Neural cell (in vitro differentiated cells): ENCODE measurements around the gene PJA1. TPM values are rescaled to one million over a fixed set of nuclear protein-coding genes. Genes with fewer than 3 reads are reported as not detected.

Source experiments
- H2AFZ ChIP-seq: fragments of 200-600, 300-800 bp; sonication (generic), shearing (Covaris generic); 2 replicates; pipeline ENCODE4 v1.6.0; 2014; ENCODE audit warnings: low read depth, mild to moderate bottlenecking, antibody characterized with exemption, low read length, moderate library complexity
- H3F3A ChIP-seq: fragments of 200-600 bp; shearing (Covaris generic); 2 replicates; pipeline ENCODE4 v1.6.1; 2016; ENCODE audit warnings: mild to moderate bottlenecking, moderate library complexity, mixed read lengths, antibody characterized with exemption, low read length; ENCODE audit not compliant: insufficient read depth, poor library complexity, severe bottlenecking
- H3K27ac ChIP-seq: fragments of 200-600, 300-800 bp; sonication (generic), shearing (Covaris generic); 2 replicates; pipeline ENCODE4 v1.5.1; 2014; ENCODE audit warnings: mild to moderate bottlenecking, low read length, moderate library complexity
- H3K27me3 ChIP-seq: fragments of 300-800, 200-600 bp; sonication (generic), shearing (Covaris generic); 2 replicates; pipeline ENCODE4 v1.6.0; 2014; ENCODE audit warnings: mild to moderate bottlenecking, low read depth, low read length, moderate library complexity; ENCODE audit not compliant: insufficient read depth
- H3K36me3 ChIP-seq: fragments of 300-800, 200-600 bp; sonication (generic), shearing (Covaris generic); 2 replicates; pipeline ENCODE4 v1.5.1; 2014; ENCODE audit warnings: mild to moderate bottlenecking, antibody characterized with exemption, low read length, moderate library complexity; ENCODE audit not compliant: insufficient read depth
- H3K4me2 ChIP-seq: fragments of 300-800, 200-600 bp; sonication (generic), shearing (Covaris generic); 2 replicates; pipeline ENCODE4 v1.6.0; 2014; ENCODE audit warnings: mild to moderate bottlenecking, low read length
- H3K4me3 ChIP-seq: fragments of 300-800, 200-600 bp; sonication (generic), shearing (Covaris generic); 2 replicates; pipeline ENCODE4 v1.5.1; 2014; ENCODE audit warnings: mild to moderate bottlenecking, low read length, moderate library complexity
- H3K79me2 ChIP-seq: fragments of 200-600 bp; shearing (Covaris generic); replicated peaks from 2 replicates; pipeline ENCODE4 v1.6.0; 2014; ENCODE audit warnings: mild to moderate bottlenecking, low read length, moderate library complexity; ENCODE audit not compliant: insufficient read depth
- H3K9ac ChIP-seq: fragments of 300-800, 200-600 bp; sonication (generic), shearing (Covaris generic); 2 replicates; pipeline ENCODE4 v1.6.1; 2016; ENCODE audit warnings: mild to moderate bottlenecking, low read length, mixed read lengths
- H3K9me2 ChIP-seq: fragments of 200-600 bp; shearing (Covaris generic); 2 replicates; pipeline ENCODE4 v1.6.1; 2016; ENCODE audit warnings: mild to moderate bottlenecking, low read length, mixed read lengths; ENCODE audit not compliant: insufficient read depth
- H3K9me3 ChIP-seq: fragments of 200-600, 300-800 bp; sonication (generic), shearing (Covaris generic); 2 replicates; pipeline ENCODE4 v1.6.1; 2016; ENCODE audit warnings: mild to moderate bottlenecking, mixed run types, low read length, moderate library complexity, mixed read lengths
- H4K20me1 ChIP-seq: fragments of 200-600 bp; shearing (Covaris generic); 2 replicates; pipeline ENCODE4 v1.6.1; 2016; ENCODE audit warnings: mild to moderate bottlenecking, mixed run types; ENCODE audit not compliant: insufficient read depth
- MXI1 ChIP-seq: fragments of 450-650 bp; conservative IDR thresholded peaks from 2 replicates; pipeline ENCODE4 v1.6.1; 2014; ENCODE audit warnings: antibody characterized with exemption, mild to moderate bottlenecking; ENCODE audit not compliant: poor library complexity, severe bottlenecking
- POLR2AphosphoS5 ChIP-seq: IDR thresholded peaks from 2 replicates; pipeline ENCODE4 v1.6.1; 2012
- SMC3 ChIP-seq: fragments of 450-650 bp; conservative IDR thresholded peaks from 2 replicates; pipeline ENCODE4 v1.6.1; 2014; ENCODE audit warnings: antibody characterized with exemption, mild to moderate bottlenecking, moderate library complexity; ENCODE audit not compliant: poor library complexity
- TAF1 ChIP-seq: IDR thresholded peaks from 2 replicates; pipeline ENCODE4 v1.6.1; 2012; ENCODE audit warnings: low read depth
- polyA plus RNA-seq: library from polyadenylated mRNA; depleted of rRNA; stranded (reverse); fragments of >200 nt; gene quantifications from 2 replicates; pipeline ENCODE4 v1.2.3, GENCODE V29; 2014
- TF ChIP-seq, protein P1 (sequence below): IDR thresholded peaks from 2 replicates; pipeline ENCODE4 v1.6.1; 2012; ENCODE audit warnings: borderline replicate concordance
- TF ChIP-seq, protein P2 (sequence below): fragments of 450-650 bp; IDR thresholded peaks from 2 replicates; pipeline ENCODE4 v1.5.1; 2014; ENCODE audit warnings: antibody characterized with exemption, mild to moderate bottlenecking, moderate library complexity; ENCODE audit not compliant: poor library complexity, severe bottlenecking

Gene PJA1
- polyA plus RNA-seq, 1 donor from 2014 or later: 214 TPM

DNA sequence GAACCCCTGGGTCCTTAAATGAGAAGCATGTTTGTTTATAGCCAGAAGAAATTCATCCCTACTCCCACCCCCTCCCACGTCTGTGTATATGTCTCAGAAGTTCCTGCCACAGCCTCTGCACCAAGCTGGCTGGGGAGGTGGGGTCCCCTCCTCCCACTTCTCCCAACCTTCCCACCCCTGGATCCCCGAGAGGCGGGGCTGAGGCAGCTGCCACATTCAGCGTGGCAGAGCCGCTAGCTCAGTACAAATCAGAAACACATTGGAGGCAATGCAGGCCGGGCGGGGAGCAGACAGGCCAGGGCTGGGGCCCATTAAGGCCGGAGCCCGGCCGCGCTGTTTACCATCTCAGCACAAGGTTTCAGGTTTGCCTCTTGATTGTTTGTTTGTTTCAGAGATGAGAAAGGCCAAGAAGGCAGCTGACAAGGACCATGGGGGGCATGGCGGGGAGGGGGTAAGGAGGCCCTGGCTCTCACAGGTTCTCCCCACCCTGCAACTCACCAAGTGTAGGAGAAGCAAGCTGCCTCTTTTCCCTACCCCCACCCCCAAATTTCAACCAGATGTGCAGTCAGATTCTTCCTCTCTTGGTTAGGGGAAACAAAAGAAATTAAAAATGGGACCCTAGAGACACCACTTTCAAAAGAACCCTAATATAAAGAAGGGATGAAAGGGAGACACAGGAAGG, 22.3 kb downstream of the PJA1 start:
- no peaks in the 10 kb centered on the region for H3K9me3 ChIP-seq
- no peak overlapping the region for H3K9ac ChIP-seq

DNA sequence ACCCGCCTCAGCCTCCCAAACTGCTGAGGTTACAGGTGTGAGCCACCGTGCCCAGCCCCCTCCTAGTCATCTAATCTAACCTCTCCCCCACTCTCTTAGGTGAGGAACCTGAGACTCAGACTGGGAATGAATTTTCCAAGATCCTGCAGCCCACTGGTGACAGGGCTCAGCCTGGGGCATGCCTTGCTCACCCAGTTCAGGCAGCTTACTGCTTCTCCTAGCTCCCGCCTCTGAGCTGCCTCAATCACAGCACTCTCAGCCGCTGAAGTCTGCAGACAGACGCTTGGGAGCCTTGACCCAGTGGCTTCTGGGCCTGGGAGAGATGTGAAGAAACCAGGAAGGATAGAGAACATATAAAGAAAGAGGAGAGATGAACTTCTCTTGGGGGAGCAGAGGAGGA, 24.4 kb downstream of the PJA1 start:
- H3K27me3 ChIP-seq: no peaks in the 10 kb centered on the region

More for the DNA sequence above, 22.3 kb downstream of the PJA1 start:
- H3K79me2 ChIP-seq: no peaks in the 10 kb centered on the region
- no peaks in the 10 kb centered on the region for H3F3A ChIP-seq
- no peaks in the 10 kb centered on the region for H3K9me2 ChIP-seq
- no peaks in the 10 kb centered on the region for H3K36me3 ChIP-seq
- H3K4me3 ChIP-seq: no peak overlapping the region
- H3K4me2 ChIP-seq: no peak overlapping the region
- no peak overlapping the region for H2AFZ ChIP-seq
- TF ChIP-seq SMC3: no peak
- TF ChIP-seq TAF1: no peak
- no peak for TF ChIP-seq POLR2AphosphoS5
- TF ChIP-seq, protein P1, sequence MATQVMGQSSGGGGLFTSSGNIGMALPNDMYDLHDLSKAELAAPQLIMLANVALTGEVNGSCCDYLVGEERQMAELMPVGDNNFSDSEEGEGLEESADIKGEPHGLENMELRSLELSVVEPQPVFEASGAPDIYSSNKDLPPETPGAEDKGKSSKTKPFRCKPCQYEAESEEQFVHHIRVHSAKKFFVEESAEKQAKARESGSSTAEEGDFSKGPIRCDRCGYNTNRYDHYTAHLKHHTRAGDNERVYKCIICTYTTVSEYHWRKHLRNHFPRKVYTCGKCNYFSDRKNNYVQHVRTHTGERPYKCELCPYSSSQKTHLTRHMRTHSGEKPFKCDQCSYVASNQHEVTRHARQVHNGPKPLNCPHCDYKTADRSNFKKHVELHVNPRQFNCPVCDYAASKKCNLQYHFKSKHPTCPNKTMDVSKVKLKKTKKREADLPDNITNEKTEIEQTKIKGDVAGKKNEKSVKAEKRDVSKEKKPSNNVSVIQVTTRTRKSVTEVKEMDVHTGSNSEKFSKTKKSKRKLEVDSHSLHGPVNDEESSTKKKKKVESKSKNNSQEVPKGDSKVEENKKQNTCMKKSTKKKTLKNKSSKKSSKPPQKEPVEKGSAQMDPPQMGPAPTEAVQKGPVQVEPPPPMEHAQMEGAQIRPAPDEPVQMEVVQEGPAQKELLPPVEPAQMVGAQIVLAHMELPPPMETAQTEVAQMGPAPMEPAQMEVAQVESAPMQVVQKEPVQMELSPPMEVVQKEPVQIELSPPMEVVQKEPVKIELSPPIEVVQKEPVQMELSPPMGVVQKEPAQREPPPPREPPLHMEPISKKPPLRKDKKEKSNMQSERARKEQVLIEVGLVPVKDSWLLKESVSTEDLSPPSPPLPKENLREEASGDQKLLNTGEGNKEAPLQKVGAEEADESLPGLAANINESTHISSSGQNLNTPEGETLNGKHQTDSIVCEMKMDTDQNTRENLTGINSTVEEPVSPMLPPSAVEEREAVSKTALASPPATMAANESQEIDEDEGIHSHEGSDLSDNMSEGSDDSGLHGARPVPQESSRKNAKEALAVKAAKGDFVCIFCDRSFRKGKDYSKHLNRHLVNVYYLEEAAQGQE: no peak
- no peaks in the 10 kb centered on the region for H4K20me1 ChIP-seq
- no peak overlapping the region for H3K27ac ChIP-seq
- H3K27me3 ChIP-seq: no peaks in the 10 kb centered on the region

More for the DNA sequence above, 24.4 kb downstream of the PJA1 start:
- Histone ChIP-seq H3K79me2 (no peaks in the 10 kb centered on the region), H3K4me3 (no peak overlapping the region), H3K36me3 (no peaks in the 10 kb centered on the region), H3K27ac (no peak overlapping the region), H3K9me2 (no peaks in the 10 kb centered on the region), H3F3A (no peaks in the 10 kb centered on the region), H4K20me1 (no peaks in the 10 kb centered on the region), H2AFZ (no peak overlapping the region), H3K9ac (no peak overlapping the region), H3K9me3 (no peaks in the 10 kb centered on the region), H3K4me2 (no peak overlapping the region)
- TF ChIP-seq POLR2AphosphoS5 (no peak), MXI1 (no peak), TAF1 (no peak)
- TF ChIP-seq, protein P2, sequence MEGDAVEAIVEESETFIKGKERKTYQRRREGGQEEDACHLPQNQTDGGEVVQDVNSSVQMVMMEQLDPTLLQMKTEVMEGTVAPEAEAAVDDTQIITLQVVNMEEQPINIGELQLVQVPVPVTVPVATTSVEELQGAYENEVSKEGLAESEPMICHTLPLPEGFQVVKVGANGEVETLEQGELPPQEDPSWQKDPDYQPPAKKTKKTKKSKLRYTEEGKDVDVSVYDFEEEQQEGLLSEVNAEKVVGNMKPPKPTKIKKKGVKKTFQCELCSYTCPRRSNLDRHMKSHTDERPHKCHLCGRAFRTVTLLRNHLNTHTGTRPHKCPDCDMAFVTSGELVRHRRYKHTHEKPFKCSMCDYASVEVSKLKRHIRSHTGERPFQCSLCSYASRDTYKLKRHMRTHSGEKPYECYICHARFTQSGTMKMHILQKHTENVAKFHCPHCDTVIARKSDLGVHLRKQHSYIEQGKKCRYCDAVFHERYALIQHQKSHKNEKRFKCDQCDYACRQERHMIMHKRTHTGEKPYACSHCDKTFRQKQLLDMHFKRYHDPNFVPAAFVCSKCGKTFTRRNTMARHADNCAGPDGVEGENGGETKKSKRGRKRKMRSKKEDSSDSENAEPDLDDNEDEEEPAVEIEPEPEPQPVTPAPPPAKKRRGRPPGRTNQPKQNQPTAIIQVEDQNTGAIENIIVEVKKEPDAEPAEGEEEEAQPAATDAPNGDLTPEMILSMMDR: no peak
- TF ChIP-seq, protein P1: no peak
